ENCODE measurements around the gene PDE4B.

The PDE4B gene

GRCh38 chr1:66350001-66350547, 557.4 kb downstream of the PDE4B start:
- H2AFZ ChIP-seq (ENCODE audit: low read length): peak overlapping the region; percentile 12; the same call in 1 of the 2 replicates
- no peak for TF ChIP-seq EZH2phosphoT487 (IDR thresholded peaks at IDR 0.05; ENCODE audit: borderline replicate concordance)
- TF ChIP-seq CTCF (conservative IDR thresholded peaks at IDR 0.05; ENCODE audit: low read length): no peak
- peaks cover 51% of the 10 kb centered on the region for H3K4me1 ChIP-seq (ENCODE audit: insufficient read depth, low read length, poor library complexity, severe bottlenecking)
- no peaks in the 10 kb centered on the region for H3K27me3 ChIP-seq (ENCODE audit: insufficient read depth, low read length, poor library complexity, severe bottlenecking)
- no peaks in the 10 kb centered on the region for H3K9me2 ChIP-seq (replicated peaks; ENCODE audit: low read depth, low read length)
- H3K4me2 ChIP-seq (ENCODE audit: low read depth, low read length, poor library complexity, severe bottlenecking): peak overlapping the region; percentile 28
- H4K20me1 ChIP-seq (ENCODE audit: insufficient read depth, low read length, poor library complexity, severe bottlenecking): no peaks in the 10 kb centered on the region
- peak overlapping the region; percentile 36 for H3K9ac ChIP-seq (ENCODE audit: low read depth, low read length, poor library complexity, severe bottlenecking)
- no peaks in the 10 kb centered on the region for H3K36me3 ChIP-seq (ENCODE audit: insufficient read depth, low read length)
- no peaks in the 10 kb centered on the region for H3F3A ChIP-seq (ENCODE audit: low read depth)
- 0 out of 2 replicates have a peak, but pooled peaks cover 7% of the 10 kb centered on the region for H3K79me2 ChIP-seq (ENCODE audit: insufficient read depth, low read length)
- no peaks in the 10 kb centered on the region for H3K9me3 ChIP-seq (ENCODE audit: insufficient read depth, low read depth, low read length)
- peak overlapping the region; percentile 26 for H3K4me3 ChIP-seq (ENCODE audit: low read length, poor library complexity, severe bottlenecking)

GRCh38 chr1:66351478-66351877, 558.8 kb downstream of the PDE4B start:
- Histone ChIP-seq H3K9me2 (replicated peaks; ENCODE audit: low read depth, low read length) (no peaks in the 10 kb centered on the region), H3F3A (ENCODE audit: low read depth) (no peaks in the 10 kb centered on the region), H3K79me2 (ENCODE audit: insufficient read depth, low read length) (no peaks in the 10 kb centered on the region), H4K20me1 (ENCODE audit: insufficient read depth, low read length, poor library complexity, severe bottlenecking) (no peaks in the 10 kb centered on the region), H3K36me3 (ENCODE audit: insufficient read depth, low read length) (no peaks in the 10 kb centered on the region), H3K4me1 (ENCODE audit: insufficient read depth, low read length, poor library complexity, severe bottlenecking) (peaks cover 40% of the 10 kb centered on the region), H3K4me3 (ENCODE audit: low read length, poor library complexity, severe bottlenecking) (no peak overlapping the region), H3K27me3 (ENCODE audit: insufficient read depth, low read length, poor library complexity, severe bottlenecking) (no peaks in the 10 kb centered on the region), H3K4me2 (ENCODE audit: low read depth, low read length, poor library complexity, severe bottlenecking) (peak overlapping the region; percentile 18), H3K9me3 (ENCODE audit: insufficient read depth, low read depth, low read length) (no peaks in the 10 kb centered on the region), H3K9ac (ENCODE audit: low read depth, low read length, poor library complexity, severe bottlenecking) (no peak overlapping the region), H2AFZ (ENCODE audit: low read length) (no peak overlapping the region)
- TF ChIP-seq CTCF (conservative IDR thresholded peaks at IDR 0.05; ENCODE audit: low read length) (no peak), EZH2phosphoT487 (IDR thresholded peaks at IDR 0.05; ENCODE audit: borderline replicate concordance) (no peak)

- Histone ChIP-seq H3K36me3 (ENCODE audit: insufficient read depth, low read length) (no peaks in the 10 kb centered on the region), H2AFZ (ENCODE audit: low read length) (no peak overlapping the region), H3K27me3 (ENCODE audit: insufficient read depth, low read length, poor library complexity, severe bottlenecking) (no peaks in the 10 kb centered on the region), H3K4me3 (ENCODE audit: low read length, poor library complexity, severe bottlenecking) (no peak overlapping the region), H3F3A (ENCODE audit: low read depth) (no peaks in the 10 kb centered on the region; the same call in 1 of the 2 replicates), H3K9me2 (replicated peaks; ENCODE audit: low read depth, low read length) (no peaks in the 10 kb centered on the region), H3K9ac (ENCODE audit: low read depth, low read length, poor library complexity, severe bottlenecking) (no peak overlapping the region), H3K4me2 (ENCODE audit: low read depth, low read length, poor library complexity, severe bottlenecking) (peak overlapping the region; percentile 18), H3K79me2 (ENCODE audit: insufficient read depth, low read length) (no peaks in the 10 kb centered on the region), H4K20me1 (ENCODE audit: insufficient read depth, low read length, poor library complexity, severe bottlenecking) (no peaks in the 10 kb centered on the region), H3K9me3 (ENCODE audit: insufficient read depth, low read depth, low read length) (no peaks in the 10 kb centered on the region), H3K4me1 (ENCODE audit: insufficient read depth, low read length, poor library complexity, severe bottlenecking) (peaks cover 43% of the 10 kb centered on the region)
- TF ChIP-seq CTCF (conservative IDR thresholded peaks at IDR 0.05; ENCODE audit: low read length) (no peak), EZH2phosphoT487 (IDR thresholded peaks at IDR 0.05; ENCODE audit: borderline replicate concordance) (no peak)
These were observed 559.2 kb downstream of the PDE4B start for GRCh38 chr1:66351913-66352312.

All from Loucy (cell line).